ENCODE measurements around the gene OGDH. TPM values are rescaled to one million over a fixed set of nuclear protein-coding genes. Genes with fewer than 3 reads are reported as not detected.

OGDH gene
- total and polyA plus RNA-seq, 2 of the 13 experiments (the other 11 are each of a cell fraction or from before 2014, with no cell fraction given): 17.4 to 25.4 TPM

- TF ChIP-seq CSRNP1 (CRISPR knock-in tag; IDR thresholded peaks at IDR 0.05): no peak
- TF ChIP-seq YEATS4 (CRISPR knock-in tag; IDR thresholded peaks at IDR 0.05; ENCODE audit: borderline replicate concordance): no peak
- TF ChIP-seq PAF1 (CRISPR knock-in tag; IDR thresholded peaks at IDR 0.05): no peak
- no peak for TF ChIP-seq ZNF569 (CRISPR knock-in tag; IDR thresholded peaks at IDR 0.05; ENCODE audit: borderline replicate concordance)
- TF ChIP-seq NFAT5 (CRISPR knock-in tag; IDR thresholded peaks at IDR 0.05): no peak
- TF ChIP-seq FOXP1 (IDR thresholded peaks at IDR 0.05): no peak
- TF ChIP-seq FOXP1 (CRISPR knock-in tag; IDR thresholded peaks at IDR 0.05): no peak; the same call in 1 of the 2 replicates
- TF ChIP-seq ZFP36L2 (CRISPR knock-in tag; IDR thresholded peaks at IDR 0.05): 0 out of 2 replicates have a peak, but pooled peaks have one; percentile 14
- no peak for TF ChIP-seq ZNF432 (CRISPR knock-in tag; IDR thresholded peaks at IDR 0.05; ENCODE audit: borderline replicate concordance)
- peak; percentile 95 for TF ChIP-seq CEBPB (IDR thresholded peaks at IDR 0.05; ENCODE audit: borderline replicate concordance, low read depth, low read length)
- TF ChIP-seq BRF2 (CRISPR knock-in tag; IDR thresholded peaks at IDR 0.05): no peak
- no peak; the same call in 1 of the 2 replicates for TF ChIP-seq CHD4 (IDR thresholded peaks at IDR 0.05; ENCODE audit: borderline replicate concordance, low read length)
- TF ChIP-seq ZNF646 (CRISPR knock-in tag; IDR thresholded peaks at IDR 0.05): peak; percentile 79
- TF ChIP-seq MAFK (conservative IDR thresholded peaks at IDR 0.05 in 1 of 2, IDR thresholded peaks at IDR 0.05 in 1 of 2; ENCODE audit: low read length in 2 of 2): peak; percentile 28 to 65; a peak in 2 of 4 replicates
Observed at GRCh38 chr7:44678471-44679179, 72.2 kb downstream of the OGDH start (continued).
